H9 (cell line): ENCODE measurements around the gene TCOF1. TPM values are rescaled to one million over a fixed set of nuclear protein-coding genes. Genes with fewer than 3 reads are reported as not detected.

Experiments used
- DNase-seq: peaks from one replicate; pipeline ENCODE4 v3.0.0-alpha.2; 2017
- H2AFZ ChIP-seq: one replicate; pipeline ENCODE4 v1.6.1; 2013; ENCODE audit warnings: mild to moderate bottlenecking, low read length, control low read depth, moderate library complexity
- H2AK5ac ChIP-seq: 2 replicates; pipeline ENCODE4 v1.6.1; 2013; ENCODE audit warnings: low read length, control low read depth, mixed read lengths; ENCODE audit not compliant: insufficient read length
- H2BK120ac ChIP-seq: one replicate; pipeline ENCODE4 v1.6.1; 2013; ENCODE audit warnings: low read depth, mild to moderate bottlenecking, low read length, control low read depth, inconsistent platforms; ENCODE audit not compliant: poor library complexity, severe bottlenecking
- H2BK12ac ChIP-seq: 2 replicates; pipeline ENCODE4 v1.6.1; 2013; ENCODE audit warnings: low read length, control low read depth, mixed read lengths, low read depth; ENCODE audit not compliant: insufficient read length
- H2BK15ac ChIP-seq: 2 replicates; pipeline ENCODE4 v1.6.1; 2013; ENCODE audit warnings: low read depth, low read length, control low read depth
- H2BK20ac ChIP-seq: one replicate; pipeline ENCODE4 v1.6.1; 2013; ENCODE audit warnings: low read depth, mild to moderate bottlenecking, low read length, control low read depth, inconsistent platforms; ENCODE audit not compliant: poor library complexity, severe bottlenecking
- H2BK5ac ChIP-seq: 2 replicates; pipeline ENCODE4 v1.6.1; 2013; ENCODE audit warnings: low read length, control low read depth, mixed read lengths; ENCODE audit not compliant: insufficient read length
- H3K14ac ChIP-seq: 2 replicates; pipeline ENCODE4 v1.6.1; 2013; ENCODE audit warnings: low read length, control low read depth; ENCODE audit not compliant: insufficient read depth
- H3K18ac ChIP-seq: 2 replicates; pipeline ENCODE4 v1.6.1; 2013; ENCODE audit warnings: low read depth, mild to moderate bottlenecking, mixed read lengths, low read length, control low read depth; ENCODE audit not compliant: insufficient read length
- H3K23ac ChIP-seq: 2 replicates; pipeline ENCODE4 v1.6.1; 2013; ENCODE audit warnings: low read length, control low read depth, mixed read lengths, low read depth; ENCODE audit not compliant: insufficient read length
- H3K23me2 ChIP-seq: 2 replicates; pipeline ENCODE4 v1.6.1; 2013; ENCODE audit warnings: low read depth, mild to moderate bottlenecking, mixed read lengths, low read length, control low read depth; ENCODE audit not compliant: insufficient read length, poor library complexity, severe bottlenecking
- H3K27ac ChIP-seq: 2 replicates; pipeline ENCODE4 v1.5.1; 2013; ENCODE audit warnings: low read length, control low read depth, mixed read lengths, low read depth; ENCODE audit not compliant: insufficient read length
- H3K27me3 ChIP-seq: 2 replicates; pipeline ENCODE4 v1.6.1; 2013; ENCODE audit warnings: low read length, control low read depth, inconsistent platforms; ENCODE audit not compliant: insufficient read depth
- H3K4ac ChIP-seq: 2 replicates; pipeline ENCODE4 v1.6.1; 2013; ENCODE audit warnings: low read depth, mild to moderate bottlenecking, control low read depth, inconsistent platforms, low read length, moderate library complexity
- H3K4me1 ChIP-seq: 2 replicates; pipeline ENCODE4 v1.6.1; 2013; ENCODE audit warnings: low read length, control low read depth, inconsistent platforms; ENCODE audit not compliant: insufficient read depth
- H3K4me2 ChIP-seq: 2 replicates; pipeline ENCODE4 v1.6.1; 2013; ENCODE audit warnings: low read length, control low read depth, mixed read lengths; ENCODE audit not compliant: insufficient read length, insufficient read depth
- H3K56ac ChIP-seq: 2 replicates; pipeline ENCODE4 v1.6.1; 2013; ENCODE audit warnings: low read depth, mild to moderate bottlenecking, mixed read lengths, low read length, control low read depth; ENCODE audit not compliant: insufficient read length
- H3K79me1 ChIP-seq: 2 replicates; pipeline ENCODE4 v1.6.1; 2013; ENCODE audit warnings: low read depth, mild to moderate bottlenecking, moderate library complexity, low read length, control low read depth, inconsistent platforms; ENCODE audit not compliant: insufficient read depth, poor library complexity, severe bottlenecking
- H3K79me2 ChIP-seq: 2 replicates; pipeline ENCODE4 v1.6.1; 2013; ENCODE audit warnings: low read length, control low read depth, inconsistent platforms; ENCODE audit not compliant: insufficient read depth
- H3K9ac ChIP-seq: 2 replicates; pipeline ENCODE4 v1.6.1; 2013; ENCODE audit warnings: low read length, control low read depth, mixed read lengths; ENCODE audit not compliant: insufficient read length; ENCODE audit errors: extremely low read depth
- H3K9me3 ChIP-seq: one replicate; pipeline ENCODE4 v1.6.1; 2013; ENCODE audit warnings: low read depth, low read length, inconsistent platforms; ENCODE audit not compliant: control insufficient read depth
- H3T11ph ChIP-seq: one replicate; pipeline ENCODE4 v1.6.1; 2013; ENCODE audit warnings: mild to moderate bottlenecking, low read length, control low read depth, inconsistent platforms
- H4K20me1 ChIP-seq: one replicate; pipeline ENCODE4 v1.6.1; 2013; ENCODE audit not compliant: control insufficient read depth, insufficient read length, insufficient read depth
- H4K5ac ChIP-seq: 2 replicates; pipeline ENCODE4 v1.6.1; 2013; ENCODE audit warnings: low read depth, mild to moderate bottlenecking, mixed read lengths, low read length, control low read depth; ENCODE audit not compliant: insufficient read length
- H4K8ac ChIP-seq: replicated peaks from 2 replicates; pipeline ENCODE4 v1.6.1; 2013; ENCODE audit warnings: low read length, control low read depth, mixed read lengths, low read depth; ENCODE audit not compliant: insufficient read length
- H4K91ac ChIP-seq: 2 replicates; pipeline ENCODE4 v1.6.1; 2013; ENCODE audit warnings: low read depth, mild to moderate bottlenecking, moderate library complexity, mixed read lengths, low read length, control low read depth; ENCODE audit not compliant: insufficient read length
- H3K27ac Mint-ChIP-seq, 3 experiments: 2 replicates in 2 of 3; 3 replicates in 1 of 3; pipeline ENCODE4 v1.8.0; 2020 to 2021; ENCODE audit warnings: mixed read lengths in 3 of 3, mild to moderate bottlenecking in 1 of 3, moderate library complexity in 1 of 3
- H3K27me3 Mint-ChIP-seq: 2 replicates; pipeline ENCODE4 v1.8.0; 2021; ENCODE audit warnings: low read depth, mild to moderate bottlenecking, moderate library complexity, mixed read lengths
- H3K36me3 Mint-ChIP-seq, 3 experiments: 2 replicates in 2 of 3; 3 replicates in 1 of 3; pipeline ENCODE4 v1.8.0; 2020 to 2021; ENCODE audit warnings: low read depth in 3 of 3, mixed read lengths in 3 of 3; ENCODE audit not compliant: insufficient read depth in 1 of 3
- H3K4me1 Mint-ChIP-seq, 2 experiments: 2 replicates each; pipeline ENCODE4 v1.8.0; 2020; ENCODE audit warnings: mixed read lengths in 2 of 2
- H3K4me3 Mint-ChIP-seq, 2 experiments: 2 replicates in 1 of 2; 3 replicates in 1 of 2; pipeline ENCODE4 v1.8.0; 2020 to 2021; ENCODE audit warnings: mild to moderate bottlenecking in 2 of 2, mixed read lengths in 2 of 2, moderate library complexity in 1 of 2
- H3K9me3 Mint-ChIP-seq, 2 experiments: 2 replicates in 1 of 2; 3 replicates in 1 of 2; pipeline ENCODE4 v1.8.0; 2020; ENCODE audit warnings: mild to moderate bottlenecking in 2 of 2, mixed read lengths in 2 of 2, moderate library complexity in 1 of 2
- WGBS: extraction: QIAGEN DNeasy Blood & Tissue Kit; methylation state at CpG from one replicate; pipeline ENCODE4 v1.1.7; 2013; ENCODE audit warnings: missing lambda C conversion rate, low lambda C conversion rate, mixed read lengths; ENCODE audit not compliant: insufficient read length; ENCODE audit errors: extremely low coverage; 5-methylcytosine and 5-hydroxymethylcytosine counted together
- total RNA-seq: library from RNA; stranded (reverse); gene quantifications from 2 replicates; pipeline ENCODE4 v1.2.1, GENCODE V29; 2021
- TF ChIP-seq, protein P1 (sequence below): fragments of 200-600 bp; sonication (generic); conservative IDR thresholded peaks from 3 replicates; pipeline ENCODE4 v1.8.0; 2021; ENCODE audit warnings: antibody characterized with exemption, mild to moderate bottlenecking

TCOF1 gene
- total RNA-seq, 1 experiment from 2014 or later, result 128 TPM

DNA sequence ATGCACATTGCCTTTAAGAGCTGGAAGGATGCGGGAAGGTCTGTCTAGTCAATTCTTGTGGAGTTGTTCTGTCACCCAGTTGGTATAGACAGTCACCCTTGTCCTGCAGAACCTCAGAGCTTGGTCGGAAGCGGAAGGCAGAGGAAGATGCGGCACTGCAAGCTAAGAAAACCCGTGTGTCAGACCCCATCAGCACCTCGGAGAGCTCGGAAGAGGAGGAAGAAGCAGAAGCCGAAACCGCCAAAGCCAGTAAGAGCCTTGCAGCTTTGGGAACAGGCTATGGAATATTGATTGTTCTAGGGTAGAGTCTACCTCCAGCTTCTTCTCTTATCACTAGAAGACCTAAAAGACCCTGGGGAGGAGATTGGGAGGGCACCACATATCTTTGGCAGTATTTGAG lies 6.5 kb downstream of the TCOF1 start:
- Histone ChIP-seq H2BK15ac (no peak overlapping the region), H3T11ph (no peak overlapping the region), H2AFZ (no peak overlapping the region), H3K27ac (no peak overlapping the region), H3K18ac (no peak overlapping the region), H2BK5ac (no peak overlapping the region), H3K4me1 (no peaks in the 10 kb centered on the region), H2BK20ac (no peak overlapping the region), H3K79me1 (peaks cover 11% of the 10 kb centered on the region), H2BK12ac (no peak overlapping the region), H3K4me2 (no peak overlapping the region), H3K14ac (no peak overlapping the region), H3K9me3 (no peaks in the 10 kb centered on the region), H3K23me2 (no peaks in the 10 kb centered on the region), H2AK5ac (no peak overlapping the region), H4K8ac (no peak overlapping the region), H3K27me3 (no peaks in the 10 kb centered on the region), H2BK120ac (no peak overlapping the region), H4K20me1 (peaks cover 2% of the 10 kb centered on the region), H4K5ac (no peak overlapping the region), H3K79me2 (peaks cover 12% of the 10 kb centered on the region; the same call in 1 of the 2 replicates), H3K4ac (no peak overlapping the region), H3K9ac (no peak overlapping the region), H4K91ac (no peak overlapping the region), H3K56ac (no peak overlapping the region), H3K23ac (no peak overlapping the region)
- Mint-ChIP-seq H3K4me1 (peaks cover 3% of the 10 kb centered on the region in 2 experiments; a peak in 2 of 4 replicates), H3K9me3 (no peaks in the 10 kb centered on the region), H3K27me3 (no peaks in the 10 kb centered on the region), H3K27ac (no peak overlapping the region), H3K36me3 (peaks cover 43 to 89% (median 82%) of the 10 kb centered on the region in 3 experiments; a peak in 6 of 7 replicates), H3K4me3 (no peak overlapping the region)
- no CpG with 5 or more reads among the region's 9 CpGs for WGBS
- no peak for DNase-seq
- TF ChIP-seq, protein P1, sequence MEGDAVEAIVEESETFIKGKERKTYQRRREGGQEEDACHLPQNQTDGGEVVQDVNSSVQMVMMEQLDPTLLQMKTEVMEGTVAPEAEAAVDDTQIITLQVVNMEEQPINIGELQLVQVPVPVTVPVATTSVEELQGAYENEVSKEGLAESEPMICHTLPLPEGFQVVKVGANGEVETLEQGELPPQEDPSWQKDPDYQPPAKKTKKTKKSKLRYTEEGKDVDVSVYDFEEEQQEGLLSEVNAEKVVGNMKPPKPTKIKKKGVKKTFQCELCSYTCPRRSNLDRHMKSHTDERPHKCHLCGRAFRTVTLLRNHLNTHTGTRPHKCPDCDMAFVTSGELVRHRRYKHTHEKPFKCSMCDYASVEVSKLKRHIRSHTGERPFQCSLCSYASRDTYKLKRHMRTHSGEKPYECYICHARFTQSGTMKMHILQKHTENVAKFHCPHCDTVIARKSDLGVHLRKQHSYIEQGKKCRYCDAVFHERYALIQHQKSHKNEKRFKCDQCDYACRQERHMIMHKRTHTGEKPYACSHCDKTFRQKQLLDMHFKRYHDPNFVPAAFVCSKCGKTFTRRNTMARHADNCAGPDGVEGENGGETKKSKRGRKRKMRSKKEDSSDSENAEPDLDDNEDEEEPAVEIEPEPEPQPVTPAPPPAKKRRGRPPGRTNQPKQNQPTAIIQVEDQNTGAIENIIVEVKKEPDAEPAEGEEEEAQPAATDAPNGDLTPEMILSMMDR, result no peak
